A549 (cell line): ENCODE results near the gene C10orf90. TPM values are rescaled to one million over a fixed set of nuclear protein-coding genes. Genes with fewer than 3 reads are reported as not detected.

Source experiments
- ATAC-seq, 2 experiments: fragments of 200-7000 bp in 1 of 2; fragments of >200 bp in 1 of 2; cut with Nextera tagmentation in 1 of 2; cut with Tn5 transposase in 1 of 2; 3 replicates each; pipeline versions ENCODE4 v1.8.0 to v1.9.1; 2018 to 2020; ENCODE audit warnings: mild to moderate bottlenecking in 1 of 2, moderate library complexity in 1 of 2
- CTCF ChIA-PET: fragments of 300-600 bp; sonication (Branson Sonifier 250); formaldehyde crosslinking; extraction: SDS; loops from one replicate; lab custom pipeline; 2021; ENCODE audit warnings: antibody characterized with exemption, inconsistent platforms; lab: Yijun Ruan, JAX
- POLR2A ChIA-PET: fragments of 350-600 bp; formaldehyde crosslinking; extraction: SDS; loops from one replicate; lab custom pipeline; 2021; ENCODE audit warnings: antibody characterized with exemption, inconsistent platforms; lab: Yijun Ruan, JAX
- DNase-seq, 2 experiments: peaks; one replicate each; pipeline versions ENCODE4 v3.0.0 to v3.0.0-alpha.2; 2011 to 2016; ENCODE audit warnings: low read depth in 1 of 2, low spot score in 1 of 2
- FAIRE-seq: peaks from 2 replicates; lab custom pipeline; 2011; peaks lifted over from hg19 to GRCh38; lab: Jason Lieb, UNC
- H3K27ac ChIP-seq, 2 experiments: fragments of >200 bp; sonication (Bioruptor Twin); formaldehyde crosslinking; 3 replicates each; pipeline ENCODE4 v1.5.1; 2016 to 2017
- H3K4me1 ChIP-seq: fragments of >200 bp; sonication (Bioruptor Twin); formaldehyde crosslinking; 3 replicates; pipeline ENCODE4 v1.6.1; 2016
- H3K4me2 ChIP-seq: fragments of >200 bp; sonication (Bioruptor Twin); formaldehyde crosslinking; 3 replicates; pipeline ENCODE4 v1.6.1; 2016
- H3K4me3 ChIP-seq: fragments of >200 bp; sonication (Bioruptor Twin); formaldehyde crosslinking; 3 replicates; pipeline ENCODE4 v1.5.1; 2016
- H3K9me3 ChIP-seq: fragments of >200 bp; sonication (Bioruptor Twin); formaldehyde crosslinking; 3 replicates; pipeline ENCODE4 v1.6.1; 2016
- ATOH8 ChIP-seq: fragments of 250-450 bp; sonication (Bioruptor Pico); IDR thresholded peaks from 2 replicates; pipeline ENCODE4 v1.5.0; 2020; ENCODE audit warnings: low read depth, mild to moderate bottlenecking, moderate library complexity
- BCL3 ChIP-seq: fragments of >200 bp; sonication (Bioruptor Twin); formaldehyde crosslinking; IDR thresholded peaks from 3 replicates; pipeline ENCODE4 v1.6.1; 2016
- BHLHE40 ChIP-seq: IDR thresholded peaks from 2 replicates; pipeline ENCODE4 v1.6.1; 2012; ENCODE audit warnings: low read depth, low read length, inconsistent platforms
- CTCF ChIP-seq: fragments of >200 bp; sonication (Bioruptor Twin); formaldehyde crosslinking; IDR thresholded peaks from 3 replicates; pipeline ENCODE4 v1.5.1; 2016
- E2F6 ChIP-seq: IDR thresholded peaks from 2 replicates; pipeline ENCODE4 v1.6.1; 2012; ENCODE audit warnings: low read depth, borderline replicate concordance
- ESRRA ChIP-seq: fragments of 150-350 bp; IDR thresholded peaks from 2 replicates; pipeline ENCODE4 v1.6.1; 2014; ENCODE audit warnings: mild to moderate bottlenecking, low read length, borderline replicate concordance
- FOSB ChIP-seq: fragments of 250-450 bp; sonication (Bioruptor Pico); IDR thresholded peaks from 2 replicates; pipeline ENCODE4 v1.5.0; 2020; ENCODE audit warnings: mild to moderate bottlenecking, moderate library complexity
- FOSL2 ChIP-seq, 2 experiments: fragments of 450-650 bp in 1 of 2; fragments of >200 bp in 1 of 2; sonication (Bioruptor Twin) in 1 of 2; formaldehyde crosslinking; IDR thresholded peaks; 2 replicates each; pipeline versions ENCODE4 v1.5.0 to v1.6.1; 2016 to 2020; ENCODE audit warnings: mild to moderate bottlenecking in 1 of 2, moderate library complexity in 1 of 2
- GATA3 ChIP-seq: IDR thresholded peaks from 2 replicates; pipeline ENCODE4 v1.6.1; 2012; ENCODE audit warnings: borderline replicate concordance
- HEYL ChIP-seq: fragments of 250-450 bp; sonication (Bioruptor Pico); IDR thresholded peaks from 2 replicates; pipeline ENCODE4 v1.8.0; 2021; ENCODE audit warnings: mild to moderate bottlenecking, moderate library complexity
- HOXA7 ChIP-seq: fragments of 250-450 bp; sonication (Bioruptor Pico); IDR thresholded peaks from 2 replicates; pipeline ENCODE4 v1.5.0; 2020; ENCODE audit warnings: mild to moderate bottlenecking, moderate library complexity
- HOXB13 ChIP-seq: fragments of 250-450 bp; sonication (Bioruptor Pico); IDR thresholded peaks from 2 replicates; pipeline ENCODE4 v1.5.0; 2020; ENCODE audit warnings: low read depth, mild to moderate bottlenecking, moderate library complexity
- HOXB5 ChIP-seq: fragments of 250-450 bp; sonication (Bioruptor Pico); IDR thresholded peaks from 2 replicates; pipeline ENCODE4 v1.5.0; 2020; ENCODE audit warnings: mild to moderate bottlenecking, moderate library complexity
- KDM5A ChIP-seq: fragments of 200-600 bp; sonication (generic); IDR thresholded peaks from 2 replicates; pipeline ENCODE4 v1.6.1; 2016; ENCODE audit warnings: antibody characterized with exemption, mild to moderate bottlenecking
- MAX ChIP-seq: IDR thresholded peaks from 2 replicates; pipeline ENCODE4 v1.6.1; 2012
- MYC ChIP-seq: IDR thresholded peaks from 2 replicates; pipeline ENCODE4 v1.6.1; 2012; ENCODE audit warnings: mild to moderate bottlenecking, inconsistent platforms, low read length, improper control_type of control experiment, borderline replicate concordance
- NFE2L2 ChIP-seq: fragments of 150-350 bp; conservative IDR thresholded peaks from 2 replicates; pipeline ENCODE4 v1.6.1; 2014; ENCODE audit warnings: low read length
- NR3C1 ChIP-seq: fragments of >200 bp; sonication (Bioruptor Twin); formaldehyde crosslinking; IDR thresholded peaks from 3 replicates; pipeline ENCODE4 v1.6.1; 2017
- PBX3 ChIP-seq: IDR thresholded peaks from 2 replicates; pipeline ENCODE4 v1.6.1; 2012
- RCOR1 ChIP-seq: fragments of 150-350 bp; IDR thresholded peaks from 2 replicates; pipeline ENCODE4 v1.6.1; 2014; ENCODE audit warnings: antibody characterized with exemption, low read length, low read depth
- RFX5 ChIP-seq: fragments of 450-650 bp; IDR thresholded peaks from 2 replicates; pipeline ENCODE4 v1.7.1; 2014; ENCODE audit warnings: antibody characterized with exemption, mild to moderate bottlenecking, moderate library complexity
- SMC3 ChIP-seq: fragments of >200 bp; sonication (Bioruptor Twin); formaldehyde crosslinking; IDR thresholded peaks from 3 replicates; pipeline ENCODE4 v1.6.1; 2018; ENCODE audit warnings: inconsistent platforms
- TFCP2L1 ChIP-seq: fragments of 250-450 bp; sonication (Bioruptor Pico); IDR thresholded peaks from 2 replicates; pipeline ENCODE4 v1.5.0; 2021; ENCODE audit warnings: mild to moderate bottlenecking
- TP53 ChIP-seq: fragments of 250-450 bp; sonication (Bioruptor Pico); IDR thresholded peaks from 2 replicates; pipeline ENCODE4 v1.5.0; 2021; ENCODE audit warnings: mild to moderate bottlenecking, moderate library complexity
- WGBS: methylation state at CpG from one replicate; pipeline ENCODE4 v1.1.6; 2017; ENCODE audit errors: missing lambda C conversion rate; 5-methylcytosine and 5-hydroxymethylcytosine counted together
- polyA plus RNA-seq, 4 experiments: library from polyadenylated mRNA; depleted of rRNA in 3 of 4; stranded (reverse); fragments of >200 nt; fragmentation: RNase III in 1 of 4; extraction: RNeasy Plus Mini Kit Qiagen cat#74134 plus additional on column Dnase treatment in 1 of 4; gene quantifications; 2 replicates in 3 of 4; 3 replicates in 1 of 4; pipeline ENCODE4 v1.2.3, GENCODE V29; 2011 to 2017

C10orf90 gene
- polyA plus RNA-seq, 2 of the 4 experiments (the other 2 are of a cell fraction) = 0.70 to 2.0 TPM

GRCh38 chr10:126584836-126585235 is 85.7 kb downstream of the C10orf90 start:
- no peak for TF ChIP-seq NFE2L2
- no peak for TF ChIP-seq RCOR1
- TF ChIP-seq PBX3 = no peak
- no peak for TF ChIP-seq SMC3
- TF ChIP-seq HOXB13 (CRISPR knock-in tag) = no peak
- TF ChIP-seq HOXA7 (CRISPR knock-in tag) = no peak
- no peak for TF ChIP-seq ATOH8 (CRISPR knock-in tag)
- TF ChIP-seq, all 56 proteins: peak for 0
- ChIA-PET CTCF (interaction anchor here (1.1 kb wide), 1 partner anchor 25 kb away, joined by 3 read pairs; no protein-coding TSS in a partner anchor), POLR2A (no interaction called here)
- WGBS = 12% methylated on average over 3 of the region's 3 CpGs
- H3K4me3 ChIP-seq = no peak overlapping the region
- no peak overlapping the region for H3K4me2 ChIP-seq
- no peak for FAIRE-seq
- no peak for ATAC-seq
- H3K4me1 ChIP-seq = no peaks in the 10 kb centered on the region
- DNase-seq = no peak
- H3K27ac ChIP-seq = no peak overlapping the region
- no peaks in the 10 kb centered on the region for H3K9me3 ChIP-seq

GRCh38 chr10:126583552-126584200 is 86.8 kb downstream of the C10orf90 start:
- Histone ChIP-seq H3K9me3 (no peaks in the 10 kb centered on the region), H3K27ac (no peak overlapping the region), H3K4me3 (no peak overlapping the region), H3K4me2 (no peak overlapping the region), H3K4me1 (no peaks in the 10 kb centered on the region)
- ATAC-seq (no peak), FAIRE-seq (no peak), DNase-seq (no peak)
- POLR2A ChIA-PET = no interaction called here
- CTCF ChIA-PET = no interaction called here
- no peak for TF ChIP-seq BHLHE40
- TF ChIP-seq NR3C1 = no peak
- no peak for TF ChIP-seq E2F6
- no peak for TF ChIP-seq HOXB13 (CRISPR knock-in tag)
- TF ChIP-seq FOSL2 (IDR thresholded peaks at IDR 0.05) = no peak
- no peak for TF ChIP-seq FOSL2 (CRISPR knock-in tag; IDR thresholded peaks at IDR 0.05)
- no peak for TF ChIP-seq MYC
- no peak for TF ChIP-seq RFX5
- TF ChIP-seq PBX3 = no peak
- WGBS = 25% methylated on average over 6 of the region's 6 CpGs

- FAIRE-seq = no peak
- no peak overlapping the region for H3K4me2 ChIP-seq
- 24% methylated on average over 7 of the region's 7 CpGs for WGBS
- no peak for DNase-seq
- ChIA-PET POLR2A (no interaction called here), CTCF (no interaction called here)
- no peak for ATAC-seq
- H3K4me3 ChIP-seq = no peak overlapping the region
- H3K9me3 ChIP-seq = no peaks in the 10 kb centered on the region
- no peak overlapping the region for H3K27ac ChIP-seq
- no peaks in the 10 kb centered on the region for H3K4me1 ChIP-seq
- TF ChIP-seq CTCF = no peak
- no peak for TF ChIP-seq BHLHE40
- TF ChIP-seq BCL3 = no peak
- no peak for TF ChIP-seq TP53 (CRISPR knock-in tag)
- no peak for TF ChIP-seq ESRRA
- TF ChIP-seq MAX = no peak
- no peak for TF ChIP-seq GATA3
- no peak for TF ChIP-seq FOSB (CRISPR knock-in tag)
- TF ChIP-seq KDM5A = no peak
- no peak for TF ChIP-seq FOSL2 (IDR thresholded peaks at IDR 0.05)
- TF ChIP-seq FOSL2 (CRISPR knock-in tag; IDR thresholded peaks at IDR 0.05) = no peak
- no peak for TF ChIP-seq TFCP2L1
- TF ChIP-seq HEYL = no peak
- TF ChIP-seq HOXB5 (CRISPR knock-in tag) = no peak
Measured at GRCh38 chr10:126581648-126582046, 88.8 kb downstream of the C10orf90 start.
